ENCODE measurements around the gene KCTD11. TPM values are rescaled to one million over a fixed set of nuclear protein-coding genes. Genes with fewer than 3 reads are reported as not detected.

KCTD11 gene
- total RNA-seq, 1 experiment from 2014 or later = 5.1 TPM

GRCh38 chr17:7394452-7395191, 42.7 kb downstream of the KCTD11 start, which contains the start of gene PLSCR3:
PLSCR3 (minus strand) TSS chr17:7394525; CDS start chr17:7394110, 415 bp downstream.
- no peaks in the 10 kb centered on the region for H3K36me3 Mint-ChIP-seq (ENCODE audit: insufficient read depth, unreplicated experiment)
- peak within 1 kb of the TSS; percentile 76 for H3K4me3 Mint-ChIP-seq (ENCODE audit: unreplicated experiment)
- H3K4me1 Mint-ChIP-seq (ENCODE audit: low read depth, unreplicated experiment) = no peaks in the 10 kb centered on the region
- no peaks in the 10 kb centered on the region for H3K9me3 ChIP-seq
- TF ChIP-seq CTCF (IDR thresholded peaks at IDR 0.05; ENCODE audit: insufficient read depth in 1 of 2, low read depth in 1 of 2, low read length in 1 of 2, severe bottlenecking in 1 of 2, unreplicated experiment in 1 of 2) = peak; percentile 35 to 37
- POLR2A ChIA-PET = interaction anchor here (0.6 to 1.4 kb wide), 3 partner anchors 9 to 131 kb away, joined by 3 to 14 read pairs (median 5); partner anchors contain the start of gene TMEM256
- H3K4me3 ChIP-seq (ENCODE audit: low read depth, low read length) = peak within 1 kb of the TSS; percentile 60
- DNase-seq = peak; percentile 82 to 83
- peak within 1 kb of the TSS; percentile 52 for H3K27ac Mint-ChIP-seq (ENCODE audit: unreplicated experiment)
- H3K9me3 Mint-ChIP-seq (ENCODE audit: unreplicated experiment) = no peaks in the 10 kb centered on the region
- no peaks in the 10 kb centered on the region for H3K36me3 ChIP-seq (ENCODE audit: control insufficient read depth, insufficient read depth, low read length)
- BruUV-seq (replicated peaks) = TSS peak; percentile 44
- CTCF ChIA-PET = interaction anchor here (0.5 to 1.0 kb wide), 2 partner anchors 9 to 180 kb away, joined by 3 to 6 read pairs; partner anchors contain the start of gene TMEM256
- no peaks in the 10 kb centered on the region for H3K27me3 Mint-ChIP-seq (ENCODE audit: insufficient read depth, unreplicated experiment)
- H3K27me3 ChIP-seq (replicated peaks; ENCODE audit: control insufficient read depth, insufficient read depth, low read length) = no peaks in the 10 kb centered on the region
- intact Hi-C loops (cut with micrococcal nuclease; ENCODE audit: unreplicated experiment) = no loop called here
- H3K4me1 ChIP-seq = peaks cover 3% of the 10 kb centered on the region; the same call in 1 of the 2 replicates

- POLR2A ChIA-PET = no interaction called here
- H3K4me3 Mint-ChIP-seq (ENCODE audit: unreplicated experiment) = no peak overlapping the region
- TF ChIP-seq CTCF (IDR thresholded peaks at IDR 0.05; ENCODE audit: insufficient read depth in 1 of 2, low read depth in 1 of 2, low read length in 1 of 2, severe bottlenecking in 1 of 2, unreplicated experiment in 1 of 2) = no peak
- H3K4me3 ChIP-seq (ENCODE audit: low read depth, low read length) = no peak overlapping the region
- DNase-seq = no peak
- intact Hi-C loops (cut with micrococcal nuclease; ENCODE audit: unreplicated experiment) = no loop called here
- no peaks in the 10 kb centered on the region for H3K9me3 Mint-ChIP-seq (ENCODE audit: unreplicated experiment)
- no peaks in the 10 kb centered on the region for H3K27me3 Mint-ChIP-seq (ENCODE audit: insufficient read depth, unreplicated experiment)
- peaks cover 3% of the 10 kb centered on the region; the same call in 1 of the 2 replicates for H3K4me1 ChIP-seq
- CTCF ChIA-PET = no interaction called here
- no peaks in the 10 kb centered on the region for H3K36me3 Mint-ChIP-seq (ENCODE audit: insufficient read depth, unreplicated experiment)
- H3K27ac Mint-ChIP-seq (ENCODE audit: unreplicated experiment) = peak overlapping the region; percentile 78
- H3K4me1 Mint-ChIP-seq (ENCODE audit: low read depth, unreplicated experiment) = no peaks in the 10 kb centered on the region
- H3K27me3 ChIP-seq (replicated peaks; ENCODE audit: control insufficient read depth, insufficient read depth, low read length) = no peaks in the 10 kb centered on the region
- H3K9me3 ChIP-seq = no peaks in the 10 kb centered on the region
- H3K36me3 ChIP-seq (ENCODE audit: control insufficient read depth, insufficient read depth, low read length) = no peaks in the 10 kb centered on the region
- no TSS peak for BruUV-seq (replicated peaks)
Measured at GRCh38 chr17:7396147-7396546, 44.2 kb downstream of the KCTD11 start.

GRCh38 chr17:7398612-7399011, 46.6 kb downstream of the KCTD11 start:
- Mint-ChIP-seq H3K27me3 (ENCODE audit: insufficient read depth, unreplicated experiment) (no peaks in the 10 kb centered on the region), H3K4me1 (ENCODE audit: low read depth, unreplicated experiment) (no peaks in the 10 kb centered on the region), H3K4me3 (ENCODE audit: unreplicated experiment) (no peak overlapping the region), H3K27ac (ENCODE audit: unreplicated experiment) (no peak overlapping the region), H3K36me3 (ENCODE audit: insufficient read depth, unreplicated experiment) (no peaks in the 10 kb centered on the region), H3K9me3 (ENCODE audit: unreplicated experiment) (no peaks in the 10 kb centered on the region)
- DNase-seq = no peak
- H3K4me1 ChIP-seq = peaks cover 3% of the 10 kb centered on the region; the same call in 1 of the 2 replicates
- H3K4me3 ChIP-seq (ENCODE audit: low read depth, low read length) = no peak overlapping the region
- TF ChIP-seq CTCF (IDR thresholded peaks at IDR 0.05; ENCODE audit: insufficient read depth in 1 of 2, low read depth in 1 of 2, low read length in 1 of 2, severe bottlenecking in 1 of 2, unreplicated experiment in 1 of 2) = no peak
- ChIA-PET POLR2A (interaction anchor here (0.6 to 0.7 kb wide), 3 partner anchors 9 to 48 kb away, joined by 3 to 5 read pairs (median 4); partner anchors contain the start of gene TMEM102), CTCF (no interaction called here)
- H3K9me3 ChIP-seq = no peaks in the 10 kb centered on the region
- no TSS peak for BruUV-seq (replicated peaks)
- H3K36me3 ChIP-seq (ENCODE audit: control insufficient read depth, insufficient read depth, low read length) = no peaks in the 10 kb centered on the region
- intact Hi-C loops (cut with micrococcal nuclease; ENCODE audit: unreplicated experiment) = no loop called here
- H3K27me3 ChIP-seq (replicated peaks; ENCODE audit: control insufficient read depth, insufficient read depth, low read length) = no peaks in the 10 kb centered on the region

All from Caco-2 (cell line).